ENCODE data around the gene KBTBD2.
"Not testable (repeated sequence)": the region's sequence is repeated elsewhere in the genome, so short reads cannot be mapped to it uniquely, and the experiment has no call there.

The KBTBD2 gene

DNA sequence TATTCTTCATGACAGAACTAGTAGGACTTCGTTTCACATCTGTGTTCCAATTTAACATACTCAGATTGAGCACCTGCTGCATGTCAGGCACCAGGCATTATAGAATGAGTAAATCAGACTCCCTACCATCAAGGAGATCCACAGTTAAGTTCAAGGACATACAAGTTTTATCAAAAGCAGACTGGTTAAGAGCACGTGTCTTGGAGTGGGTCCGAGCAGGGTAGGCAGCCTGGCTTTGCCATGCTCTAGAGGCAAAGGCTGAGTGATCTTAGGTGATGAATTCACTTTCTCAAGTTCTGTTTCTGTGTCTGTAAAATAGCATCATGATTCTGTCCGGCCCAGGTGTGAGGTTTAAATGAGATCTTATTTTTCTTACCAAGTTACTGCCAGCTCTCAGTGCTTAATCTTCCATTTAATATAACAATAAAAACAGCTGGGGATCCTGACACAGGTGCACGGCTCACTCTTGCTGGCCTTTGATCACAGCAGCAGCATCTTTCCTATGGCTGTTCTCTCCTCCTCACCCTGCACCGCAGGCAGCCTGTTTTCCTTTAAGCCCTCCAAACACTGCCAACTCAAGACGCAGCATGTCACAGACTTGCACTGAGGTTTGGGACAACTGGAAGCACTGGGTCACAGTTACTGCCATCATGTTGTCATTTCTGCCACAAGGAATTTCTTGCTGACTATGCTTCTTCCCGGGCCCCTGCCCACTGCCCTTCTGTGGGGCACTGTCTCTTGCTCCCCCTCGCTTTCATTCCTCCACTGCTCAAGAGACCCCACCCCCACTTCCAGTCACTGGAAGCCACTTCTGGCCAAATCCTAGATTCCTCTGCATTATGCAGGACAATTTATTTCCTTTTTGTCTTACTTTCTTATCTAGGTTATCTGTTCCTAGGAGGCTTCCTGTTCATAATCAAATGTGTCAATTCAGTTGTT lies 35.5 kb downstream of the KBTBD2 start:
- DNase-seq (ENCODE audit: low read depth): not testable (repeated sequence)

DNA sequence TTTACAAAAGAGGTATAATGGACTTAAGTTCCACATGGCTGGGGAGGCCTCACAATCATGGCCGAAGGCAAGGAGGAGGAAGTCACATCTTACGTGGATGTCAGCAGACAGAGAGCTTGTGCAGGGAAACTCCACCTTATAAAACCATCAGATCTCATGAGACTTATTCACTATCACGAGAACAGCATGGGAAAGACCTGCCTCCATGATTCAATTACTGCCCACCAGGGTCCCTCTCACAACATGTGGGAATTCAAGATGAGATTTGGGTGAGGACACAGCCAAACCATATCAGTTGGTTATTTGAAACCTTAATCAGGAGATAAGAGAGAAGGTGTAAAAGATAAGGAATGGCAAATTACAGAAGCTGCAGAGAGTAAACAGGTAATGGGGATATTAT lies 40.9 kb downstream of the KBTBD2 start:
- not testable (repeated sequence) for DNase-seq (ENCODE audit: low read depth)

DNA sequence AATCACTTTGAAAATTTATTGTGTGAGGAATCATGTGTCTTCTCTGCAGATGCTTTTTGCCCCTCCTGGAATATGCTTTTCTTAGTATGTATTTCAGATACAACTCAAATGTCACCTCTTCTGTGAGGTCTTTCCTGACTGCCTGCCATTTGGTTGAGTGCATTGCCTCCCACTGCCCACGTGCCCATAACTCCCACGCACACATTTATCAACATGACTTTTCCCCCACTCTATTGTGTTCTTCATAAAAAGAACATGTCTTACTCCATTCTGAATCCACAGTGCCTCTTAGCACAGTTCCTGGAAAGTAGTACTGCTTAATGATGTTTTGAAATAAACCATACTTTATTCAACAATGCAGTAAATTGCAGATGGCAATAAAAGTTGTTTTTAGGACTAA lies 42.9 kb downstream of the KBTBD2 start:
- not testable (repeated sequence) for DNase-seq (ENCODE audit: low read depth)

DNA sequence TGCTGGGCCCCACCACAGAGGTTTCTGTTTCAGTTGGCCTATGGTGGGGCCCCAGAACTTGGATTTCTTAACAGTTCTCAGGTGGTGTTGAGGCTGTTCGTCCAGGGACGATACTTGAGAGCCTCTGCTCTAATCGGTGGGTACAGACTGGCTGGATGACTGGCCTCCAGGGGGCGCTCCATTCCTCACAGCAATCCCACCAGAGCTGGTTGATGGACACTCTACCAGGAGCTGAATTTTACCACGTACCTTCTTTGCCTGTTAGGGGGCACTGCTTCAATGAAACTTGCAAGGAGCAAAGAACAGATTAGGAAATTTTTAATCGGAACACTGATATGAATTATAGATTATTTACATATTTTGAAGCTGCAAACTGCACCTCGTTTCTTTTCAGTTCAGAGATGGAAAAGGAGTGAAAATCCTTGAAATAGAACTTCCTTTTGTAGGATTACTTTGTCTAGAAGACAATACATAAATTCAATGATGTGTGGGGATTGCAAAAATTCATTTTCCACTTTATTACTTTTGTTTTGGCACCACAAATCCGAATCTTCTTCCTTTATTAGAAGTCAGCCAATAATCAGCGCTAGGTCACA lies 44.8 kb downstream of the KBTBD2 start:
- peak; percentile 73 for DNase-seq (ENCODE audit: low read depth)

DNA sequence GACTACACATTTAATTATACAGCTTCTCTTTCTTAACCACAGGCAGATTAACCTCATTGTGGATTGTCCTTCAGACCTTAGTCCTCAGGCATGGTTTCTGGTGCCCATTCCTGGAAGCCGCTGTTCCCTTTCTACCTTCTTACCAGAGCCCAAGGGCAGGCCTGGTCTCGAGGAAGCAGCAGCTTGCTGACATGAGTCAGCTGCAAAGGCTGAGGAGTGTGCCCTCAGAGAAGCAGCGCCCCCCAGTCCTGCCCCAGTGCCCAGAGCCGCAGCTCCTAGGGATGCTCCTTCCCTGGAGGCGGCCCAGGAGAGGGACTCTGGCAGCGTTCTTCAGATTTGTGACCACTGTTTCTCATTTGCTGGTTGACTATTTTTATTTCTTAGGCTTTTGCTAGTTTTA lies 46.8 kb downstream of the KBTBD2 start:
- not testable (repeated sequence) for DNase-seq (ENCODE audit: low read depth)

DNA sequence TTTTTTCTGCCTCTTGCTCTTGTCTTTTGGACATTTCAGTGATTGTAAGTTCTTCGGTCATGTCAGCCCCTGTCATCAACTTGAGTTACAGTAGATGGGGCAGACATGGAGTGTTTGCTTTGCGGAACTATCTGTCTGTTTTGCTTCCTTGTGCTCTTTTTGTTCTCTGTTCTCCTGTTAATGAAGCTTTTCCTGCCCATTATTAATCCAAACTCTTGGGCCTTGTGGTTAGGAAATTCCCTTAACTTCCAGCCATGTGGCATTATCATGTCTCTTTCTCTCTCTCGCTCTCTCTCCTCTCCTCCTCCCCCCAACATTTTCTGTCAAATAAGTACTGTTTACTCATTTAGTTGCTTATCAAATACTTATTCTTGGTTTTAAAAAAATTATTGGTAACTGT lies 47.8 kb downstream of the KBTBD2 start:
- DNase-seq (ENCODE audit: low read depth): not testable (repeated sequence)

DNA sequence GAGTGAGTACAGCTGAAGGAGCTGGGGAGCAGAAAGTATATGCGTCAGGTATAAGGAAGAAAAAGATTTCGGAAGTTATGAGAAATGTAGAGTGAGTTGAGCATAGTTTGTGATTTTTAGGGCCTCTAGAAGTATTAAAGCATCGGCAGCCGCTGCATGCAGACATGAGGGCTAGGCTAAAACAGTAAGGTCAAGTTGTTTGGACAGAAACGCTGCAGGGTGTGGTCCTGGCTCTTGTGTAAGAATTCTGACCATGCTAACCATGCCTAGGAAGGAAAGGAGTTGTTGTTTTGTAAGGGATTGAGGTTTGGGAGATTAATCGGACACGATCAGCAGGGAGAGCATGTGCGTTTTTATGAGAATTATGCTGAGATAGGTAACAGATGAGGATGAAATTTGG lies 51.7 kb downstream of the KBTBD2 start:
- DNase-seq (ENCODE audit: low read depth): not testable (repeated sequence)

DNA sequence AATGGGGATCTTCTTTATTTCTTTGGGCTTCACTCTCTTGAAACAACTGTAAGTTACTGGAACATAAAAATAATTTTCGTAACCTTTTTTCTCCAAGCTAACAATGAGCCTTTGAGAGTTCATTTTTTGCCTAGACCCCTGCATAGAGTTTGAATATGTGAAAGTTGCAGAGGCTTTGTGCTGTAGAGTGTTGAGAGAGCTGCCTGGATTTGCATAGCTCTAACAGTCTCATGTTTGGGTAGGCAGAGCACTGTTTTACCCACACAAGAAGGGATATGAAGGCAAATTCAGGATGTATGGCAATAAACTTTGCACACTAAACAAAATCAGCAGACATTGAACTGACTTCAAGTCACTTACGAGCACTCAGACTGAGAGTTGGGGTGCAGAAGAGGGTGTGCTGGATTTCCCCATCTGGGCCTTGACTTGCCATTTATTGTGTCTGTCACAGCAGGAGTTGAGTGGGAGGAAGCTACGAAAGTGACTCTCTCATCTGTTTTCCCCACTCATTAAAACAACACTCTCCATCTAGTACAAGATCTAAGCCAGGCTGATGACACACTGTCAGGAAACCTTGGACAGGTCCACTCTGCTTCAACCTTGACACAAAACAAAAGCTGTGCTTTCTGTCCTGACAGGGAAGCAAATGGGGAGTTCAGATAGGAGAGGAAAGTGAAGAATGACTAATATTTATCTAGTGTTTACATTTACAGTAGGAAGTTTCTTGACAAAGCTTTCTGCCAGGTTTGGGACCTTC lies 62.4 kb downstream of the KBTBD2 start:
- DNase-seq (ENCODE audit: low read depth): not testable (repeated sequence)
